Measurements from ENCODE around the gene PIK3R6.

DNA sequence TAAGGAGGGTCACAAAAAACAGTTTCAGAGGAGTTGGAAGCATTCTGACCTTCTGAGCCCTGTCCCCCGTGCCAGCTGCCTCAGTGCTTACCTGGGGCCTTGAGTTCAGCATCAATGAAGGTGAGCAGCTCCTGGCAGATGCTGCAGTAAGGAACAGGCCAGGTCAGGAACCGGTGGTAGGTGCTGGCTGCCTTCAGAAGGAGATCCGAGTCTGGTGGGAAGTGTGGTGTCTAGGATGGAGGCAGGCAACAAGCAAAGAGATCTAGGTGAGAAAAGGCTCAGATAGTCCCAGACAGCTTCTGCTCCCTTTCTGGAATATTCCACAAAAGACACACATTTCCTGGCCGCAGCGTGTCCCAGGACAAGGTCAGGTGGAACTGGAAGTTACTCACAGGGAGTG is 37.2 kb upstream of the PIK3R6 start:
- TF ChIP-seq, protein P1, sequence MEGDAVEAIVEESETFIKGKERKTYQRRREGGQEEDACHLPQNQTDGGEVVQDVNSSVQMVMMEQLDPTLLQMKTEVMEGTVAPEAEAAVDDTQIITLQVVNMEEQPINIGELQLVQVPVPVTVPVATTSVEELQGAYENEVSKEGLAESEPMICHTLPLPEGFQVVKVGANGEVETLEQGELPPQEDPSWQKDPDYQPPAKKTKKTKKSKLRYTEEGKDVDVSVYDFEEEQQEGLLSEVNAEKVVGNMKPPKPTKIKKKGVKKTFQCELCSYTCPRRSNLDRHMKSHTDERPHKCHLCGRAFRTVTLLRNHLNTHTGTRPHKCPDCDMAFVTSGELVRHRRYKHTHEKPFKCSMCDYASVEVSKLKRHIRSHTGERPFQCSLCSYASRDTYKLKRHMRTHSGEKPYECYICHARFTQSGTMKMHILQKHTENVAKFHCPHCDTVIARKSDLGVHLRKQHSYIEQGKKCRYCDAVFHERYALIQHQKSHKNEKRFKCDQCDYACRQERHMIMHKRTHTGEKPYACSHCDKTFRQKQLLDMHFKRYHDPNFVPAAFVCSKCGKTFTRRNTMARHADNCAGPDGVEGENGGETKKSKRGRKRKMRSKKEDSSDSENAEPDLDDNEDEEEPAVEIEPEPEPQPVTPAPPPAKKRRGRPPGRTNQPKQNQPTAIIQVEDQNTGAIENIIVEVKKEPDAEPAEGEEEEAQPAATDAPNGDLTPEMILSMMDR (IDR thresholded peaks at IDR 0.05): no peak
- no peak for TF ChIP-seq EZH2 (IDR thresholded peaks at IDR 0.05; ENCODE audit: borderline replicate concordance, insufficient read depth, low read depth, low read length, poor library complexity, severe bottlenecking)

Measured in B cell (primary cell).